T-helper 1 cell treated with Interleukin-12 subunit alpha and Interleukin-12 subunit beta and Interleukin-4 antibody, amounts not matched to agents 30 μg/mL and 1 μg/mL, for 36 hours (primary cell): Measurements from ENCODE around the gene TRIML1.

ENCODE experiments used
- H3K27ac Mint-ChIP-seq: one replicate; pipeline ENCODE4 v1.8.0; 2021; ENCODE audit warnings: mild to moderate bottlenecking, mixed read lengths
- H3K27me3 Mint-ChIP-seq: one replicate; pipeline ENCODE4 v1.8.0; 2021; ENCODE audit warnings: low read depth, mixed read lengths
- H3K36me3 Mint-ChIP-seq: one replicate; pipeline ENCODE4 v1.8.0; 2021; ENCODE audit warnings: low read depth, mixed read lengths
- H3K4me1 Mint-ChIP-seq: one replicate; pipeline ENCODE4 v1.8.0; 2021; ENCODE audit warnings: low read depth, mixed read lengths
- H3K4me3 Mint-ChIP-seq: one replicate; pipeline ENCODE4 v1.8.0; 2021; ENCODE audit warnings: mild to moderate bottlenecking, moderate library complexity, mixed read lengths
- H3K9me3 Mint-ChIP-seq: one replicate; pipeline ENCODE4 v1.8.0; 2021; ENCODE audit warnings: mixed read lengths

Gene TRIML1

DNA sequence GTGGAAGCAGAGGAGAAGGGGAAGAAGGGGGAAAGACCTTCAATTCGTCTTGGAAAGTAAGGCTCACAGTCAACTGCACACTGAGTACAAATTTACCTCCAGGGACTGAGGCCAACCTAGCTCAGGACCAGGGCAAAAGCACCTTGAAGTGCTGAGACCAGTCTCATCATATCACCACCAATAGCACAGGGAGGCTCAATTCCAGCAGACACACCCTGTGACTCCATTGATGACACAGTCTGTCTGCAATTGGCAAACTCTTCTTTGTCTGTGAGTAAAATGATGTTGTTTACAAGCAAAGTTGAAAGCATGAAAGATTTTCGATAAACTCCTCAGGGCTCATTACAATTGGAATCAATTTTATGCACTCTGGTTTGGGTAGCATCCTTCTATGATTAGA is 32.3 kb downstream of the TRIML1 start:
- peaks cover 31% of the 10 kb centered on the region for H3K9me3 Mint-ChIP-seq
- H3K27ac Mint-ChIP-seq, result no peak overlapping the region
- H3K36me3 Mint-ChIP-seq, result no peaks in the 10 kb centered on the region
- H3K27me3 Mint-ChIP-seq, result no peaks in the 10 kb centered on the region
- no peak overlapping the region for H3K4me3 Mint-ChIP-seq
- H3K4me1 Mint-ChIP-seq, result no peaks in the 10 kb centered on the region

DNA sequence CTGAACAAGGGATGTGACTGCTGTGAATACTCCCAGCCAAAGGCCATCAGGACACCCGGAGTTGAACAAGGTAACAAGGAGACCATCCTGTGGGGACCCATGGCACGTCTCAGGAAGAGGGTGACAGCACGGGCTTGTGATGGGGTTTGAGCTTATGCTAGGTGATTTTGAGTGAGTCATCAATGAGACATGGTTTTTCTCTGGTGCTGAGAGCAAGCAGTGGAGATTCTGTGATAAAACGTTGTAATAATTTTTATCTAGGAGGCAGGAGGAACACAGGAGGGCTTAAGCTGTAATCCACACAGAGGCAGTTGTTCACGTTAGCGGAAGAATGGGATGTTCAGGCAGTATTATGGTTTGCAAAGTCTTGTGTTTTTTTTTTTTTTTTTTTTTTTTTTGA is 36.0 kb downstream of the TRIML1 start:
- Mint-ChIP-seq H3K9me3 (peaks cover 28% of the 10 kb centered on the region), H3K27ac (no peak overlapping the region), H3K27me3 (no peaks in the 10 kb centered on the region), H3K4me1 (no peaks in the 10 kb centered on the region), H3K36me3 (no peaks in the 10 kb centered on the region), H3K4me3 (no peak overlapping the region)

DNA sequence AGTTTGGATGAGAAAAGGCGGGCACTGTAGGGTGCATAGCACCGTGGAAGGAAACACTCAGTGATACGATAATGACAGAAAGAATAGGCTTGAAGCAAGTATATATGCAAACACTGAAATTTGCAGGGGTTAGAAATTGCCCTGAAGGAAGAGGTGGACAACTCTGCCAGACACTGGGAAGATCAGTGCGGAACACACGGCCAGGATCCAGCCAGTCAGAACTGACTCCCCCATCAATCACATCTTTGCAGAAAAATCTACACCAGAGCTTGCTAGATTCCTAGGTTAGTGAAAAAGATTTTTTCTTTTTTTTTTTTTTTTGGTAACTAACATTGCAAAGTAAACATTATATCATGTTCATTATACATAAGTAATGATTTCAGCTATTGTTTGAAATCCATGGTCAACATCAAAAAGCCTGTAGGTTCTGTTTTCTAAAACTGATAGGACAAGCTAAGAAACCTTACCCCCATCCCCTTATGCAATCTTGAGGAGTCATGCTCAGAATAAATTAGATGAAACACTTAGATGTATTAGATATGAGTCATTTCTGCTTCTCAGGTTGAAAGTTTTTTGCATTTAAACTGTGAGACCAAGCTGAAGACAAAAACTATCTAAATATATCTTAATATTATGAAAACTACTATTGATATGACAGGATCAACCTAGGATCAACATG is 38.9 kb downstream of the TRIML1 start:
- H3K27ac Mint-ChIP-seq, result no peak overlapping the region
- no peaks in the 10 kb centered on the region for H3K4me1 Mint-ChIP-seq
- peaks cover 33% of the 10 kb centered on the region for H3K9me3 Mint-ChIP-seq
- H3K4me3 Mint-ChIP-seq, result no peak overlapping the region
- H3K36me3 Mint-ChIP-seq, result no peaks in the 10 kb centered on the region
- H3K27me3 Mint-ChIP-seq, result no peaks in the 10 kb centered on the region

DNA sequence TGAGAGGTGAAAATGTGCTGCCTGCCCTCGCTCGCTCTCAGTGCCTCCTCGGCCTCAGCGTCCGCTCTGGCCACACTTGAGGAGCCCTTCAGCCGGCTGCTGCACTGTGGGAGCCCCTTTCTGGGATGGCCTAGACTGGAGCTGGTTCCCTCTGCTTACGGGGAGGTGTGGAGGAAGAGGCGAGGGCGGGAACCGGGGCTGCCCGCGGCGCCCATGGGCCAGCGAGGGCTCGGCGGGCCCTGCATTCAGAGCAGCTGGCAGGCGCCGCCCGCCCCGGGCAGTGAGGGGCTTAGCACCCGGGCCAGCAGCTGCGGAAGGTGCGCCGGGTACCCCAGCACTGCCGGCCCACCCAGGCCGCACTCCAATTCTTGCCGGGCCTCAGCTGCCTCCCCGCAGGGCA is 39.6 kb downstream of the TRIML1 start:
- no peak overlapping the region for H3K27ac Mint-ChIP-seq
- no peaks in the 10 kb centered on the region for H3K27me3 Mint-ChIP-seq
- H3K9me3 Mint-ChIP-seq, result peaks cover 33% of the 10 kb centered on the region
- no peaks in the 10 kb centered on the region for H3K4me1 Mint-ChIP-seq
- H3K4me3 Mint-ChIP-seq, result no peak overlapping the region
- no peaks in the 10 kb centered on the region for H3K36me3 Mint-ChIP-seq

DNA sequence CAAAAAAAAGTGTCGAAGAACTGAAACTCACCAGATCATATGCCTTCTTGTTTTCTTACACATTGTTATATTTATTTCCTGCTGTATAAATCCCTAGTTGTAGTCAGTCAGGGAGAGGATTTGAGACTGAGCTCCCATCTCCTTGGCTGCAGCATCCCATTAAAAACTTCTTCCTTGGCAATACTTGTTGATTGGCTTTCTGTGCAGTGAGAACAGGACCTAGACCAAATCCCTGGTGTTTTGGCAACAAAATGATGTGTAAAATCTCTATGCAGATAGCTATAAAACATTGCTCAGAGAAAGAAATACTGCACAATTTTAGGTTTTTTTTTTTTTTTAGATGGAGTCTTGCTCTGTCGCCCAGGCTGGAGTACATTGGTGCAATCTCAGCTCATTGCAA is 47.9 kb downstream of the TRIML1 start:
- H3K4me3 Mint-ChIP-seq, result no peak overlapping the region
- no peaks in the 10 kb centered on the region for H3K27me3 Mint-ChIP-seq
- H3K27ac Mint-ChIP-seq, result no peak overlapping the region
- no peaks in the 10 kb centered on the region for H3K36me3 Mint-ChIP-seq
- H3K4me1 Mint-ChIP-seq, result no peaks in the 10 kb centered on the region
- H3K9me3 Mint-ChIP-seq, result peaks cover 7% of the 10 kb centered on the region

DNA sequence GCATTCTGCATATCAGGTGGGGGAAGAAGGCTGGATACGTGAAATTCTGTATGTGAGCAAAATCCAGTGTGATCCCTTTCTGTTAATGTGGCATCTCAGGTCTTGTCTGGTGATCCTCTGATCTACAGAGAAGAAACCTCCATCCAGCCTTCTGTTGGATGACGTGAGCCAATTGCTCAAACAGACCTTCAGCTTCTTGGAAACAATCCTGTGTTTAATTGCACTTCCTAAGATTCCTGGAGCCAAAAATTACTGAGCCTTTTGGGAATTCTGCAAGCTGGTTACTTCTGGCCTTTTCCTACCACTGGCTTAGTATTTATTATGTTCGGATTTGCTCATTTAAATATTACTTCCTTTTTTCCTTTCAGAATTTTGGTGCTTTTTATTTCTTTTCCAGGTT is 51.2 kb downstream of the TRIML1 start:
- peaks cover 9% of the 10 kb centered on the region for H3K9me3 Mint-ChIP-seq
- no peaks in the 10 kb centered on the region for H3K27me3 Mint-ChIP-seq
- no peaks in the 10 kb centered on the region for H3K4me1 Mint-ChIP-seq
- no peak overlapping the region for H3K4me3 Mint-ChIP-seq
- H3K36me3 Mint-ChIP-seq, result no peaks in the 10 kb centered on the region
- H3K27ac Mint-ChIP-seq, result no peak overlapping the region

DNA sequence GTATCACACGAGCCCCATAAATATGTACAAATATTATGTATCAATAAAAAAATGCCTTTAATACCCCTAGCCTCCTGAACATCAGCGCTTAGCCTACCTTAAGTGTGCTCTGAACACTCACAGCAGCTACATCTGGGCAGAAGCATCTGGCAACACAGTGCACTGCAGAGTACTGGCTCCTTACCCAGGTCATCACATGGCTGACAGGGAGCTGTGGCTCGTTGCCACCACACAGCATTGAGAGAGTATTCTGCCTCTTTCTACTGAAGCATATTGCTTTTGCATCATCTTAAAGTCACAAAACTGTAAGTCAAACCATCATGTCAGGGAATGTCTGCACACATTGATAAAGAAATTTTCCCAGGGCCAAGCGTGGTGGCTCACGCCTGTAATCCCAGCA is 55.2 kb downstream of the TRIML1 start:
- Mint-ChIP-seq H3K27me3 (no peaks in the 10 kb centered on the region), H3K4me1 (no peaks in the 10 kb centered on the region), H3K27ac (no peak overlapping the region), H3K36me3 (no peaks in the 10 kb centered on the region), H3K9me3 (peaks cover 17% of the 10 kb centered on the region), H3K4me3 (no peak overlapping the region)

DNA sequence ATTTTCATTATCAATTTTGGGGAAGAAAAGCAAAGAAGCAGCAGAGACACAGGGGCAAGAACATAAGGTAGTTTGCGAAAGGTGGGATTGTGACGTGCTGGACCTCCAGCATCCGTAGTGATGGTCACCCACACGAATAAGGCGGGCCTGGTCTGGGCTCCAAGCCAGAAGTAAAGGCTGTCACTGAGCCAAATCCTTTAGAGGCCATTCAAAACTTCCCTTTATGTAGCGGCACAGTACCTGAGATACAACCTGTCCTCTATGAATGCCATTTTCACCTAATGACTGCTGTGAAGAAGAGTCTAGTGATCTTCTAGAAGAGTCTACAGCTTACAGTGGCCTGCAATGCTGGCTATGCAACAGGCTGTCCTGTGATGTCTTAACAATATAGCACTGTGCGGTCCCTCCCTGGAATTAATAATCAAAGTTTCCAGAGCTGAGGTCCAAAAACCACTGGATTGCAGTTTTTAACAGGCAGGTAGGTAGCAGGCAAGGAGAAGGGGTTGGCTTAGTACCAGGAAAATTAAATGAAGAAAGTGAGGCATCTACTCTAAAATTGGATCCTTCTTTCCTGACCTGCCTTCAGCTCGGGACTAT is 56.2 kb downstream of the TRIML1 start:
- Mint-ChIP-seq H3K36me3 (no peaks in the 10 kb centered on the region), H3K4me1 (no peaks in the 10 kb centered on the region), H3K27ac (no peak overlapping the region), H3K9me3 (peaks cover 18% of the 10 kb centered on the region), H3K4me3 (no peak overlapping the region), H3K27me3 (no peaks in the 10 kb centered on the region)

DNA sequence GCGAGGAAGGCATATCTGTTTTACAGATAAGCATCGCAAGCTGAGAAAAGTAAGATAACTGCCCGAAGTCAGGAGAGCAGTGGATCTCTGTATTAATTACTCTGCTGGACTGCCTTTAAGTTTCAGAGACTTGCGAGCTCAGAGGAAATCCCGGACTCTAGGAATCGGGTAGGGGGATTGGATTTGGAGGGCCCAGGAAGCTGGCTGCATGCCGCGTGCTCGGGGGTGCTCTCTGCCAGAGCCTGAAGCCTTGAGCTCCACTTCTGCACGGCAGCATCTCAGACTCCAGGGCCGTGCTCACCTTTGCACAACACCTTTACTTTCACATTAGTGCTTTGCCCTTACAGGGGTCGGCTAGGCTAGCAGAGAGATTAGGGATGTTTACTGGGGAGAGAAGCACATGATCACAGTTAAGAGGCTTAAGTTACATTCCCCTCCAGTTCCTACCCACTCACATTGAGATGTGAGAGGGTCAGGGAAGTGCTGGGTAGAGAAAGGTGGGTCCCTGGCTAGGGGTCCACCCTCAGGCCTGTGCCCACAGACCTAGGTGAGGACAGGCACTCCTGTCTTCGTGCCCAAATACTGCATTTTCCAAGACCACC is 57.0 kb downstream of the TRIML1 start:
- no peaks in the 10 kb centered on the region for H3K27me3 Mint-ChIP-seq
- H3K9me3 Mint-ChIP-seq, result peaks cover 23% of the 10 kb centered on the region
- no peak overlapping the region for H3K27ac Mint-ChIP-seq
- no peak overlapping the region for H3K4me3 Mint-ChIP-seq
- no peaks in the 10 kb centered on the region for H3K36me3 Mint-ChIP-seq
- H3K4me1 Mint-ChIP-seq, result no peaks in the 10 kb centered on the region
